ENCODE data around the gene ARCN1.

DNA sequence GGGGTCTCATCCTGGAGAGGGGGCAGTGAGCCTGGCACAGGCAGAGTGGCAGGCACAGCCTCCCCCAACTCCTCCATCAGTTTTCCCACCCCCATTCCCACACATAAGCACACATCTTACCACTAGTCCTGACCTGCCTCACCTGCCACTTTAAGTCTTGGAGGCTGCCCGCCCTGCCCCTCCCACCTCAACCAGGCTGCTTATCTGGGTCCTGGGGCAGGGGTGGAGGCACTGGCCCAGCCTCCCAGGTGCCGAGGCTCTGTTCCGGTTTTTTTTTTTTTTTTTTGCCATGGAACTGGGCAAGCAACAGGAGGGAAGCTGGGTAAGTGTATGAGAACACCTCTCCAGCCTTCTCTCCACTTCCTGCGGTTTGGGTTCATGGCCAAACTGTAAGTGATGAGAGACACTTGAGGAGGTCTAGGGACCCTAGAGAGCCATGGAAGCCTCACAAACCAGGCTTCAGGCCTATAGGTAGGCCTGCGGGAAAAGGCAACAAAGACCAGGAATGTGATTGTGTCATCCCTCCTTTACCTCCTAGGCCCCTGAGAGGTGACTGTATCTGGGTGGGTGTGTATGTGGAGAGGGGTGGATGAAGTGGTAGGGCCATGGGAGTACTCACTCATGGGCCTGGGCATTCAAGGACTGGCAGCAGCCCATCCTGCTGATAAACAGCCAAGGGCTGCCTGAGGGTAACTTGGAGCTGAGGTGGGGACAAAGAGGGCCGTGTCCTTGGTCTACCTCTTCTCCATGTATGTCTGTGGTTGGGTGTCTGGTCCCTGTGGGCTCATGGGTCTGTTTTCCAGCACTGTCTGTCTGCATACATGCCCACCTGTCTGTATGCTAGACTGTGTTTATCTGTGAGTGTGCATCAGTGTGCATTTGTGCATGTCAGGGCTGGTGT, 57.8 kb downstream of the ARCN1 start:
- TF ChIP-seq CTCF (IDR thresholded peaks at IDR 0.05) (no peak), EZH2 (IDR thresholded peaks at IDR 0.05) (no peak)
